Inferior parietal cortex (tissue), 1 donor: Measurements from ENCODE around the gene S100A13.
A peak's percentile ranks its signal among the peaks of the same experiment; 100 is the strongest.
"Not testable (repeated sequence)": the region's sequence is repeated elsewhere in the genome, so short reads cannot be mapped to it uniquely, and the experiment has no call there.

Source experiments
- DNase-seq: peaks from one replicate; pipeline ENCODE4 v3.0.0-alpha.2; 2016; ENCODE audit errors: extremely low spot score

Gene S100A13

GRCh38 chr1:153626904-153627714, at the start of gene S100A13:
Gene S100A13, minus strand, starts transcription at chr1:153627505. Its CDS starts 1,033 bp downstream, at chr1:153626472.
- DNase-seq: peak; percentile 71

- DNase-seq: no peak
These were observed 46.2 kb upstream of the S100A13 start for GRCh38 chr1:153673511-153673910.

GRCh38 chr1:153671628-153672353, 44.5 kb upstream of the S100A13 start:
- DNase-seq: not testable (repeated sequence)

DNA sequence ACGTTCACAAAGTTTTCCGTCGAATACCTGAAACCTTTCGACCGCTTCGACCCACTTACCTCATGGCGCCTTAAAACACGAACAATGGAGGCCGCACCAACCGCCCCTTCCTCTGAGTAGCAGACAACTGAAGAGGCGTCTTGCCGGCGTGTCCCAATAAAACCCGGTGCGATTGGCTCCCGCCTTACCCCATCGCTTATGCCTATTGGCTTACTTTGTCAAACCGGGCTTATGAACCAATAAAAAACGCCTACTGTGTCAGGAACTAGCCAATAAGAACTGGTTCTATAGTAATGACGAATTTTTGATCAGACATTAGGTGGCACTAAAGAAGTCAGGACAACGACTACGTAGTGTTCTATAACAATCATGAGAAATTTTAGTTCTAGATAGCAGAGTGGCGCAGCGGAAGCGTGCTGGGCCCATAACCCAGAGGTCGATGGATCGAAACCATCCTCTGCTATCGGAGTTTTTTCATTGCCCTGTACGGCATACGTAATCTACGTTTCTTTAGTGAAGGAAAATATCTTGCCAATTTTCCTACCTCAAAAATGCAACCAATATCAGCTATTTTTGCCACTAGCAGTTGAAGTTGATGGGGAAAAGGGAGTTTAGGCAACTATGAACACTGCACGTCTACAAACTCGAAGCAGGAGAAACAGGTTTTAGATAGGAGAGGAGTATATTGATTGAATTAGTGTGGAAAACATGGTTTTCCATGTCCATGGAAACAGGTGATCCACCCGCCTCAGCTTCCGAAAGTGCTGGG, 43.7 kb upstream of the S100A13 start, which contains the start of gene ILF2:
Gene ILF2 (minus strand): TSS at position 135 of the 769 bp plus-strand sequence. CDS start 71 bp downstream, at position 64.
- peak; percentile 100 for DNase-seq

DNA sequence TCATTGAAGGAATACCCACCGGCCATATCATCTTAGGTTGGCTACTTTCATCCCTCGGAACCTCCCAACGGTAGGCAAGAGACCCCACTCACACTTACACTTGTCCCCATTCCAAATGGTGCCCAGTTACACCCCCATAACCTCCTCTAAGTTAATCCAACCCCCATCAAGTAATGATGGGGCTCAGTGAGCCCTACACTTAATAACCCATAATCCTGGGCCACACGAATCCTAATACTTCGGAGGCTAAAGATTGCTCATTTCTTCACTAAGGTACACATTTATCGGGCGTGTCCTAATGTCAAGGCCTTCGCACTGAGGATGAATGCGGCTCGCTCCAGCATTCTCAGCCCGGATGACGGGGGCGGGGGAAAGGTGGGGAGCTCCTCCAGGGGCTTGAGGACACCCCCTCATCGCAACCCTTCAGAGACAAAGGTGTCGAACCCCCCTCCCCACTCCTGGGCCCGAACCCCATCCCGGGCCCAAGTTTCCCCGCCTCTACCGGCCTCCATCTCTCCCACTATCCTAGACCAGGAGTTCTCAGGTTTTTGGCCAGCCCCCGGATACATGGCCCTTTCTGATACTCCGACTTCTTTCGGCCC, 43.1 kb upstream of the S100A13 start:
- no peak for DNase-seq

DNA sequence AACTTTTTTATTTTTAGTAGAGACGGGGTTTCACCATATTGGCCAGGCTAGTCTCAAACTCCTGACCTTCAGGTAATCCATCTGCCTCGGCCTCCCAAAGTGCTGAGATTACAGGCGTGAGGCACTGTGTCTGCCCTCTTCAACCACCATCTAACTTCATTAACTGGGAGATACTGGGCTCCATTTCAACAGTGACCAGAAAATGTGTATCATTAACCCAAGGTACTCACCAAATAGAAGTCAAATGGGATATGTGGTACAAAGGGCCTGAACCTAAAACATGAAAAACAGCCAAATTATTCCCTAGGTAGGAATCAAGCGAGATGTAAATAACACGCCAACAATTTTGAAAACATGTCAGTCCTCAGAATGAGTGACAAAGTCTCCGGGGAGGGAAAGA, 42.3 kb upstream of the S100A13 start:
- no peak for DNase-seq

- not testable (repeated sequence) for DNase-seq
These were observed 41.4 kb upstream of the S100A13 start for GRCh38 chr1:153668672-153669071.

DNA sequence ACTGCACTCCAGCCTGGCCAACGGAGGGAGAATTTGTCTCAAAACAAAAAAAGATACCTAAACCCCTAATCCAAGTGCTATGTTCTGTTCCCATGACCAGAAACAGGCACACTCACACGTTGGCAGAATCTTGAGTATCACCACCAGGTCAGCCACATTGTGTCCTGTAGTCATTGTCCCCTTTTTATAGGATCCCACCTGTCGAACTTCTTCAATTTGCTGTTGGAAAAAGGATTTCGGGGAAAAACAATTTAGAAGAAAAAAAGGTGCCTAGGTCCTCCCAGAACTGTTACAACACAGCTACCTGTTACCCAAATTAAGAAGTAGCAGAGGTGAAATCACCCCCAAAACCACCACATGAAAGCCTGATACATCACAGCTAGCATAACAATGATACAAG, 40.1 kb upstream of the S100A13 start:
- DNase-seq: no peak

- DNase-seq: no peak
These were observed 35.9 kb upstream of the S100A13 start for GRCh38 chr1:153663211-153663610.

GRCh38 chr1:153662269-153662668, 35.0 kb upstream of the S100A13 start:
- no peak for DNase-seq

DNA sequence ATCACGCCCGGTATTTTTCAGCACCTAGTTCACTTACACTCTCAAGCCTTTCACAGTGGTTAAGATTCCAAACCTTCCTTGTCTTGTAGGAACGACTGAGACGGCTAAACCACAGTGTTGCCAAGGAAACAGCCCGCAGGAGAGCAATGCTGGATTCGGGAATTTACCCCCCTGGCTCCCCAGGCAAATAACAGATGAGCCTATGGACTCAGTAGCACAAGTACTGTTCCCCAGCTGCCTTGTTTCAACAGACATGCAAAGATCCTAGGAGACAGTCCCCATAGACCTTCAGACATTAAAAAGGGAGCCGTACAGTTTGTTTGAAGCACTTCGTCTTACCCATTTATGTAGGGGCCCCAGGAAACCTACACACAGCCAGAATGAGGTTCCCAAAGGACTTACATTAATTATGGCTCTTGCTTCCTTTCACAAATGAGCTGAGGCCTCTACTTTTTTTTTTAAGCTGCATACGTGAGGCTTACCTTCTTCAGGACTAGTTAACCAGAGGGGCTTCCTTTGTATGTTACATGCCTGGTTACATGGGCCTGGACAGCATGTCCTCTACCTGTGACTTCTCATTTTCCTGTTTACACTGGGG, 33.9 kb upstream of the S100A13 start:
- no peak for DNase-seq

DNA sequence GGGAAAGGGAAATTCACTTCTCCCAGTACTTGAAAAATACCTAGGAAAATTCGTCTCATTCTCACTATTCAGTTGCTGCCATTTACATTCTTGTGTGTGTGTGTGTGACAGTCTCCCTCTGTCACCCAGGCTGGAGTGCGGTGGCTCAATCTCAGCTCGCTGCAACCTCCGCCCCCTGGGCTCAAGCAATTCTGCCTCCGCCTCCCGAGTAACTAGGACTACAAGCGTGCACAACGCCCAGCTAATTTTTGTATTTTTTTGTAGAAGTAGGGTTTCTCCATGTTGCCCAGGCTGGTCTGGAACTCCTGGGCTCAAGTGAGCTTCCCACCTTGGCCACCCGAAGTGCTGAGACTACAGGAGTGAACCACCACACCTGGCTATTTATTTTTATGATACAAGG, 32.4 kb upstream of the S100A13 start:
- no peak for DNase-seq

- DNase-seq: no peak
These were observed 31.9 kb upstream of the S100A13 start for GRCh38 chr1:153659175-153659534.

GRCh38 chr1:153658400-153659174, 31.3 kb upstream of the S100A13 start, which contains the start of gene SNAPIN:
Gene SNAPIN, plus strand, starts transcription at chr1:153658703. Its CDS starts 41 bp downstream, at chr1:153658744.
- DNase-seq: peak; percentile 90

GRCh38 chr1:153655333-153655732, 28.0 kb upstream of the S100A13 start:
- no peak for DNase-seq

DNA sequence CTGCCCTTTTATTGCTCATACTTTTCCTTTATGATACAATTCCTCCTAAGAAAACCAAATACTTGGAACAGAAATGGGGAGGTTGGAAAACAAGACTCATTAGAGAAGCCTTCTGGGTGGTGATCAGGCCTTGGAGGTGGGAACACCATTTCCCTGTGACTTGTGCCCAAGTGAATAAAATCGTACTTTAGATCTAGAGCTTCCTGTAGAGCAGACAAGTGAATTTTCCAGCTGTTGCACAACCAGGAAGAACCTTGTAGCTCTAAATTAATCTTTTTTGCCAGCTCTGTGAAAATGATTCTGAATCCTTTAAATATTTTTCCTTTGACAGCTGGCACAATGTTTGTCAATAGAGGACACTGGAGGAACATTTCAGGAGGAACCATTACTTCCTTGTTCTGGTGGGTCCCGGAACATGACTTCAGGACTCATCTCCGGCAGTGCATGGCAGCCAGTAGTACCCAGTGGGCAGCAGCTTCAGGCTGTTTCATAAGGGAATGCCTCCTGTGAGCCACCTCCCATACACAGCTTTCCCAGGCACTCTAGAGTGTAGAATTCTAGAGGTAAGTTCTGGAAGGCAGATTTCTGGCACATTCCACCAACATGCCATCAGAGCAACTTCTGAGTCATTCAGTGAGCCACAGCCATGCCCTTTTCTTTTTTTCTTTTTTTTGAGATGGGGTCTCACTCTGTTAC, 25.6 kb upstream of the S100A13 start:
- no peak for DNase-seq

- DNase-seq: no peak
These were observed 24.5 kb upstream of the S100A13 start for GRCh38 chr1:153651771-153652170.

GRCh38 chr1:153649863-153650235, 22.5 kb upstream of the S100A13 start:
- peak; percentile 70 for DNase-seq

DNA sequence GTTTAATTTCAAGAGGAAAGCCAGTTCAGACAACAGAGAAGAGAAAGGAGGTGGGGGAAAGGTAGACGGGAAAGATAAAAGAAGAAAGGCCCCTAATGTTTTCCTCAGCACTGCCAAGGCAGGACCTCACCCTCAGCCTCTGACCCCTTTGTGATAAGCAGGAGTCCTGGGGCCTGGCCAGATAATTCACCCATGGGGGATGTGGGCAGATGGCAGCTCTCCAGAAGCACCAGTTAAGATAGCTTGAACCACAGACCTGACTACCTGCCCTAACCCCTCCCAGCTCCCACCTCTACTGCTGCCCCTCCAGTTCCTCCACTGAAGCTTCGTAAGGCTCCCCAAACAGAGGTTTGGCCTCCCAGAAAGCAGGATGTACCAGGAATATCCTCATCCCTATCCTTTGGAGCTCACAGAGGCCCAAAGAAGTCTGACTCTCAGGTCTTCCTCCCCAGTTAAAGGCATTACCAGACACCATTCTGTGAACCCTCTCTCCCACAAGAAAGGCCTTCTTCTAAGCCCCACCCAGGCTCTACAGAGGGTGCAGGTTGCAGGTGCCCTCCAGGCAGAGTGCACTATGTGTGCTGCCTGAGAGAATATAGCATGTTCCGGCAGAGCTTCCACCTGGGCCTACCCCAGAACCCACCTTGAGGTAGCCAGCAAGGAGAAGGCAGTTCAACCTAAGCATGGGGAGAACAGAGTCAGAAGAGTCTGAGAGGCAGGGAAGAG, 22.0 kb upstream of the S100A13 start:
- DNase-seq: no peak
